HEK293 (cell line): ENCODE data around the gene NAGA.

ENCODE experiments used
- CTCF ChIA-PET: fragments of 350-600 bp; formaldehyde crosslinking; extraction: SDS; loops from one replicate; lab custom pipeline; 2021; ENCODE audit warnings: antibody characterized with exemption; lab: Yijun Ruan, JAX
- POLR2A ChIA-PET: fragments of 300-600 bp; formaldehyde crosslinking; extraction: SDS; loops from one replicate; lab custom pipeline; 2020; ENCODE audit warnings: antibody characterized with exemption, inconsistent platforms; lab: Yijun Ruan, JAX
- H3K27ac ChIP-seq: fragments of 200-500 bp; sonication (Bioruptor generic); 2 replicates; pipeline ENCODE4 v1.5.1; 2014; ENCODE audit warnings: low read depth, low read length, control low read depth, inconsistent platforms; ENCODE audit errors: extremely low read depth
- H3K36me3 ChIP-seq, 2 experiments: fragments of 200-500 bp in 1 of 2; sonication (Bioruptor generic) in 1 of 2; 1 replicate in 1 of 2; 2 replicates in 1 of 2; pipeline ENCODE4 v1.5.1; 2014 to 2017; ENCODE audit warnings: inconsistent platforms in 2 of 2, low read length in 2 of 2; ENCODE audit not compliant: control insufficient read depth in 2 of 2, insufficient read depth in 1 of 2
- H3K4me1 ChIP-seq: fragments of 200-500 bp; sonication (Bioruptor generic); 2 replicates; pipeline ENCODE4 v1.5.1; 2014; ENCODE audit warnings: mild to moderate bottlenecking, low read length, inconsistent platforms; ENCODE audit not compliant: control insufficient read depth, insufficient read depth
- H3K4me3 ChIP-seq: 2 replicates; pipeline ENCODE4 v1.5.1; 2011; ENCODE audit warnings: low read depth, mild to moderate bottlenecking, control low read depth, low read length, moderate library complexity
- H3K9me3 ChIP-seq: fragments of 200-500 bp; sonication (Bioruptor generic); 2 replicates; pipeline ENCODE4 v1.5.1; 2014; ENCODE audit warnings: low read depth, low read length, inconsistent platforms; ENCODE audit not compliant: control insufficient read depth, insufficient read depth
- EGR2 ChIP-seq: fragments of 450-650 bp; formaldehyde crosslinking; IDR thresholded peaks from 2 replicates; pipeline ENCODE4 v1.5.1; 2016; ENCODE audit warnings: low read depth, missing biosample characterization, missing genetic modification characterization
- GLIS1 ChIP-seq: fragments of 450-650 bp; formaldehyde crosslinking; IDR thresholded peaks from 2 replicates; pipeline ENCODE4 v1.5.1; 2016; ENCODE audit warnings: missing biosample characterization, missing genetic modification characterization
- GLIS2 ChIP-seq: fragments of 450-650 bp; formaldehyde crosslinking; IDR thresholded peaks from 2 replicates; pipeline ENCODE4 v1.5.1; 2016; ENCODE audit warnings: missing biosample characterization, missing genetic modification characterization
- IKZF3 ChIP-seq: fragments of 450-650 bp; IDR thresholded peaks from 2 replicates; pipeline ENCODE4 v1.5.0; 2018; ENCODE audit warnings: missing biosample characterization, mild to moderate bottlenecking, missing genetic modification characterization, moderate library complexity
- KLF1 ChIP-seq: fragments of 450-650 bp; formaldehyde crosslinking; IDR thresholded peaks from 2 replicates; pipeline ENCODE4 v1.5.1; 2016; ENCODE audit warnings: missing biosample characterization, missing genetic modification characterization
- KLF8 ChIP-seq: fragments of 450-650 bp; formaldehyde crosslinking; IDR thresholded peaks from 2 replicates; pipeline ENCODE4 v1.5.1; 2016; ENCODE audit warnings: missing biosample characterization, missing genetic modification characterization
- KLF9 ChIP-seq: fragments of 450-650 bp; formaldehyde crosslinking; IDR thresholded peaks from 2 replicates; pipeline ENCODE4 v1.5.1; 2016; ENCODE audit warnings: missing biosample characterization, missing genetic modification characterization, low read depth
- MZF1 ChIP-seq: fragments of 450-650 bp; formaldehyde crosslinking; IDR thresholded peaks from 2 replicates; pipeline ENCODE4 v1.5.1; 2017; ENCODE audit warnings: missing biosample characterization, missing genetic modification characterization, borderline replicate concordance
- SP2 ChIP-seq: fragments of 450-650 bp; formaldehyde crosslinking; IDR thresholded peaks from 2 replicates; pipeline ENCODE4 v1.5.1; 2016; ENCODE audit warnings: missing biosample characterization, missing genetic modification characterization
- SP3 ChIP-seq: fragments of 450-650 bp; formaldehyde crosslinking; IDR thresholded peaks from 2 replicates; pipeline ENCODE4 v1.5.1; 2016; ENCODE audit warnings: missing biosample characterization, missing genetic modification characterization
- TRIM28 ChIP-seq: IDR thresholded peaks from 2 replicates; pipeline ENCODE4 v1.6.1; 2011; ENCODE audit warnings: low read length, control low read depth, borderline replicate concordance
- YY2 ChIP-seq: fragments of 450-650 bp; formaldehyde crosslinking; IDR thresholded peaks from 2 replicates; pipeline ENCODE4 v1.5.1; 2016; ENCODE audit warnings: missing biosample characterization, missing genetic modification characterization
- ZBTB17 ChIP-seq: fragments of 450-650 bp; formaldehyde crosslinking; IDR thresholded peaks from 2 replicates; pipeline ENCODE4 v1.5.1; 2016; ENCODE audit warnings: missing biosample characterization, missing genetic modification characterization
- ZFP69B ChIP-seq: fragments of 450-650 bp; formaldehyde crosslinking; IDR thresholded peaks from 2 replicates; pipeline ENCODE4 v1.5.1; 2016; ENCODE audit warnings: missing biosample characterization, missing genetic modification characterization
- ZNF138 ChIP-seq: fragments of 450-650 bp; formaldehyde crosslinking; IDR thresholded peaks from 2 replicates; pipeline ENCODE4 v1.5.1; 2016; ENCODE audit warnings: missing biosample characterization, missing genetic modification characterization, borderline replicate concordance
- ZNF174 ChIP-seq: fragments of 450-650 bp; formaldehyde crosslinking; IDR thresholded peaks from 2 replicates; pipeline ENCODE4 v1.5.0; 2017; ENCODE audit warnings: missing biosample characterization, mild to moderate bottlenecking, missing genetic modification characterization
- ZNF311 ChIP-seq: fragments of 450-650 bp; formaldehyde crosslinking; IDR thresholded peaks from 2 replicates; pipeline ENCODE4 v1.5.1; 2017; ENCODE audit warnings: missing biosample characterization, missing genetic modification characterization, borderline replicate concordance
- ZNF324 ChIP-seq: fragments of 450-650 bp; formaldehyde crosslinking; IDR thresholded peaks from 2 replicates; pipeline ENCODE4 v1.5.1; 2016; ENCODE audit warnings: missing biosample characterization, missing genetic modification characterization
- ZNF366 ChIP-seq: fragments of 450-650 bp; formaldehyde crosslinking; conservative IDR thresholded peaks from 2 replicates; pipeline ENCODE4 v1.5.1; 2016; ENCODE audit warnings: missing biosample characterization, missing genetic modification characterization
- ZNF391 ChIP-seq: fragments of 450-650 bp; formaldehyde crosslinking; IDR thresholded peaks from 2 replicates; pipeline ENCODE4 v1.5.1; 2016; ENCODE audit warnings: low read depth, missing biosample characterization, missing genetic modification characterization, borderline replicate concordance
- ZNF501 ChIP-seq: fragments of 450-650 bp; formaldehyde crosslinking; IDR thresholded peaks from 2 replicates; pipeline ENCODE4 v1.5.1; 2016; ENCODE audit warnings: missing biosample characterization, missing genetic modification characterization
- ZNF514 ChIP-seq: fragments of 450-650 bp; formaldehyde crosslinking; IDR thresholded peaks from 2 replicates; pipeline ENCODE4 v1.5.1; 2016; ENCODE audit warnings: missing biosample characterization, missing genetic modification characterization
- ZNF561 ChIP-seq: fragments of 450-650 bp; IDR thresholded peaks from 2 replicates; pipeline ENCODE4 v1.5.1; 2018; ENCODE audit warnings: missing biosample characterization, missing genetic modification characterization, borderline replicate concordance
- ZNF610 ChIP-seq: fragments of 450-650 bp; formaldehyde crosslinking; IDR thresholded peaks from 2 replicates; pipeline ENCODE4 v1.5.1; 2016; ENCODE audit warnings: missing biosample characterization, missing genetic modification characterization, borderline replicate concordance
- ZNF629 ChIP-seq: fragments of 450-650 bp; formaldehyde crosslinking; IDR thresholded peaks from 2 replicates; pipeline ENCODE4 v1.5.1; 2017; ENCODE audit warnings: missing biosample characterization, missing genetic modification characterization
- ZNF658 ChIP-seq: fragments of 450-650 bp; formaldehyde crosslinking; IDR thresholded peaks from 2 replicates; pipeline ENCODE4; 2016; ENCODE audit warnings: missing biosample characterization, missing genetic modification characterization
- TF ChIP-seq, protein P1 (sequence below): fragments of 450-650 bp; formaldehyde crosslinking; IDR thresholded peaks from 2 replicates; pipeline ENCODE4 v1.5.1; 2016; ENCODE audit warnings: missing biosample characterization, missing genetic modification characterization
- TF ChIP-seq, protein P2 (sequence below): fragments of 450-650 bp; formaldehyde crosslinking; optimal IDR thresholded peaks from 2 replicates; pipeline ENCODE3; 2016; ENCODE audit warnings: missing biosample characterization, mild to moderate bottlenecking, missing genetic modification characterization
- TF ChIP-seq, protein P3 (sequence below): fragments of 450-650 bp; formaldehyde crosslinking; IDR thresholded peaks from 2 replicates; pipeline ENCODE4 v1.5.1; 2016; ENCODE audit warnings: missing biosample characterization, missing genetic modification characterization
- TF ChIP-seq, protein P4 (sequence below): fragments of 450-650 bp; formaldehyde crosslinking; IDR thresholded peaks from 2 replicates; pipeline ENCODE4 v1.5.1; 2017; ENCODE audit warnings: missing biosample characterization, missing genetic modification characterization

The NAGA gene

DNA sequence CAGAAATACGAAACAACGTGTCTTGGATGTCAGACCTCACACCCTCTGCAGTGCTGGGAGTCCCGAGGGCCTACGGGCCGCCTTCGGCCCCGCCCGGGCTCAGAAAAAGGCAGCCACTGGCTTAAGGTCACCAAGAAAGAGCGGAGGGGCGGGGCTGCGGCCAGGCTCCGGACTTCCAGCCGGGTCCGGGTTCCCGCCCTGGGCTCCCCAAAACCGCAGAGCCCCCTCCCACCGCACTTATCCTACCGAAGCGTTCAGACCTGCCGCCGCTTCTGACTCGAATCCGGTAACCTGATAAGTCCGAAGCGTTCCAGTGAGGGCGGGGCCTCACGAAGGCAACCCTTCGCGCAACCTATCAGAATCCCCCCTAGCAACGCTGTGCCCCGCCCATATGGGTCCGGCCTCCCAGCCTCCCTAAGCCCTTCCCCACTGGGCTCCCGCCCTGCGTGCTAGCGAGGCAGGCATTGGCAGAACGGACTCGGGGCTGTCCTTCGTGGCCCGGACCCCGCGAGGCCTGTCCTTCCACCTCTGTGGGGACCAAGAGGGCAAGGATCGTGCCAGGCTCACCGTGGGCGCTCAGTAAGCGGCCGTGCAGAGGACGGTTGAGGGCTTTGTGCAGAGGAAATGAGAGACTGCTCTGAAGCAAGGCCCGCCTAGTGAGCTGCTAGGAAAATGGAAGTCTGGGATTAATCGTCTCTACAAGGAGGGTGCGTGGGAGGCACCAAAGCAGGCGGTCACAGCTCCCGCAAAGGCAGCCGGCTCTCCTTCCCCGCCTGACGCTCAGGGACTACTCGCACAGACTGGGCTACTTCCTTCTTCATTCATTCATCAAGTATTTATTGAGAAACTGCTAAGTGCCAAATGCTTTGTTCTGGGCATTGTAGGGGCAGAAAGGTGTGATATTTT lies at the start of gene NAGA:
TSS of gene NAGA (minus strand) at position 296 of the 906 bp plus-strand sequence. CDS start 515 bp downstream, outside the sequence.
- Histone ChIP-seq H3K4me3 (peak within 1 kb of the TSS; percentile 56), H3K27ac (peak within 1 kb of the TSS; percentile 54), H3K36me3 (peaks cover 4 to 33% of the 10 kb centered on the region in 2 experiments; a peak in 2 of 3 replicates), H3K4me1 (peaks cover 2% of the 10 kb centered on the region; the same call in 1 of the 2 replicates), H3K9me3 (no peaks in the 10 kb centered on the region)
- ChIA-PET POLR2A (interaction anchor here (0.5 to 2.2 kb wide), 8 partner anchors 8 to 533 kb away, joined by 3 to 19 read pairs (median 5); partner anchors contain the start of genes CENPM, NDUFA6 and SMDT1), CTCF (interaction anchor here (0.6 to 1.4 kb wide), 4 partner anchors 9 to 405 kb away, joined by 3 to 7 read pairs (median 4); partner anchors contain the start of gene SMDT1)
- TF ChIP-seq ZFP69B (tag by site-specific recombination) = 0 out of 2 replicates have a peak, but pooled peaks have one; percentile 10
- TF ChIP-seq, protein P1, sequence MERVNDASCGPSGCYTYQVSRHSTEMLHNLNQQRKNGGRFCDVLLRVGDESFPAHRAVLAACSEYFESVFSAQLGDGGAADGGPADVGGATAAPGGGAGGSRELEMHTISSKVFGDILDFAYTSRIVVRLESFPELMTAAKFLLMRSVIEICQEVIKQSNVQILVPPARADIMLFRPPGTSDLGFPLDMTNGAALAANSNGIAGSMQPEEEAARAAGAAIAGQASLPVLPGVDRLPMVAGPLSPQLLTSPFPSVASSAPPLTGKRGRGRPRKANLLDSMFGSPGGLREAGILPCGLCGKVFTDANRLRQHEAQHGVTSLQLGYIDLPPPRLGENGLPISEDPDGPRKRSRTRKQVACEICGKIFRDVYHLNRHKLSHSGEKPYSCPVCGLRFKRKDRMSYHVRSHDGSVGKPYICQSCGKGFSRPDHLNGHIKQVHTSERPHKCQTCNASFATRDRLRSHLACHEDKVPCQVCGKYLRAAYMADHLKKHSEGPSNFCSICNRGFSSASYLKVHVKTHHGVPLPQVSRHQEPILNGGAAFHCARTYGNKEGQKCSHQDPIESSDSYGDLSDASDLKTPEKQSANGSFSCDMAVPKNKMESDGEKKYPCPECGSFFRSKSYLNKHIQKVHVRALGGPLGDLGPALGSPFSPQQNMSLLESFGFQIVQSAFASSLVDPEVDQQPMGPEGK (tag by site-specific recombination) = peak; percentile 89
- TF ChIP-seq ZNF391 (tag by site-specific recombination) = 0 out of 2 replicates have a peak, but pooled peaks have one; percentile 31
- peak; percentile 96 for TF ChIP-seq GLIS2 (tag by site-specific recombination)
- TF ChIP-seq SP2 (tag by site-specific recombination) = peak; percentile 99
- peak; percentile 69; the same call in 1 of the 2 replicates for TF ChIP-seq ZNF501 (tag by site-specific recombination)
- 0 out of 2 replicates have a peak, but pooled peaks have one; percentile 31 for TF ChIP-seq ZNF610 (tag by site-specific recombination)
- peak; percentile 85 for TF ChIP-seq GLIS1 (tag by site-specific recombination)
- 0 out of 2 replicates have a peak, but pooled peaks have one; percentile 49 for TF ChIP-seq KLF8 (tag by site-specific recombination)
- no peak for TF ChIP-seq ZNF174 (tag by site-specific recombination)
- no peak for TF ChIP-seq ZNF658 (tag by site-specific recombination)
- TF ChIP-seq, protein P2, sequence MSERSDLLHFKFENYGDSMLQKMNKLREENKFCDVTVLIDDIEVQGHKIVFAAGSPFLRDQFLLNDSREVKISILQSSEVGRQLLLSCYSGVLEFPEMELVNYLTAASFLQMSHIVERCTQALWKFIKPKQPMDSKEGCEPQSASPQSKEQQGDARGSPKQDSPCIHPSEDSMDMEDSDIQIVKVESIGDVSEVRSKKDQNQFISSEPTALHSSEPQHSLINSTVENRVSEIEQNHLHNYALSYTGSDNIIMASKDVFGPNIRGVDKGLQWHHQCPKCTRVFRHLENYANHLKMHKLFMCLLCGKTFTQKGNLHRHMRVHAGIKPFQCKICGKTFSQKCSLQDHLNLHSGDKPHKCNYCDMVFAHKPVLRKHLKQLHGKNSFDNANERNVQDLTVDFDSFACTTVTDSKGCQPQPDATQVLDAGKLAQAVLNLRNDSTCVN (tag by site-specific recombination) = peak; percentile 44
- TF ChIP-seq KLF1 (tag by site-specific recombination) = peak; percentile 28; the same call in 1 of the 2 replicates
- TF ChIP-seq ZNF311 (tag by site-specific recombination) = no peak
- TF ChIP-seq IKZF3 (tag by site-specific recombination) = peak; percentile 73; the same call in 1 of the 2 replicates
- peak; percentile 81 for TF ChIP-seq EGR2 (tag by site-specific recombination)
- TF ChIP-seq ZNF514 = no peak
- TF ChIP-seq MZF1 (tag by site-specific recombination) = no peak
- peak; percentile 45 for TF ChIP-seq KLF9 (tag by site-specific recombination)
- TF ChIP-seq TRIM28 = 0 out of 2 replicates have a peak, but pooled peaks have one; percentile 52
- TF ChIP-seq ZNF324 = no peak
- TF ChIP-seq, protein P3, sequence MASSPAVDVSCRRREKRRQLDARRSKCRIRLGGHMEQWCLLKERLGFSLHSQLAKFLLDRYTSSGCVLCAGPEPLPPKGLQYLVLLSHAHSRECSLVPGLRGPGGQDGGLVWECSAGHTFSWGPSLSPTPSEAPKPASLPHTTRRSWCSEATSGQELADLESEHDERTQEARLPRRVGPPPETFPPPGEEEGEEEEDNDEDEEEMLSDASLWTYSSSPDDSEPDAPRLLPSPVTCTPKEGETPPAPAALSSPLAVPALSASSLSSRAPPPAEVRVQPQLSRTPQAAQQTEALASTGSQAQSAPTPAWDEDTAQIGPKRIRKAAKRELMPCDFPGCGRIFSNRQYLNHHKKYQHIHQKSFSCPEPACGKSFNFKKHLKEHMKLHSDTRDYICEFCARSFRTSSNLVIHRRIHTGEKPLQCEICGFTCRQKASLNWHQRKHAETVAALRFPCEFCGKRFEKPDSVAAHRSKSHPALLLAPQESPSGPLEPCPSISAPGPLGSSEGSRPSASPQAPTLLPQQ (tag by site-specific recombination) = peak; percentile 78
- peak; percentile 61 for TF ChIP-seq ZNF366 (tag by site-specific recombination)
- peak; percentile 46; the same call in 1 of the 2 replicates for TF ChIP-seq ZNF629 (tag by site-specific recombination)
- TF ChIP-seq YY2 (tag by site-specific recombination) = peak; percentile 37; the same call in 1 of the 2 replicates
- TF ChIP-seq ZBTB17 (tag by site-specific recombination) = peak; percentile 94
- 0 out of 2 replicates have a peak, but pooled peaks have one; percentile 42 for TF ChIP-seq ZNF561 (tag by site-specific recombination)
- TF ChIP-seq ZNF138 (tag by site-specific recombination) = no peak
- TF ChIP-seq, protein P4, sequence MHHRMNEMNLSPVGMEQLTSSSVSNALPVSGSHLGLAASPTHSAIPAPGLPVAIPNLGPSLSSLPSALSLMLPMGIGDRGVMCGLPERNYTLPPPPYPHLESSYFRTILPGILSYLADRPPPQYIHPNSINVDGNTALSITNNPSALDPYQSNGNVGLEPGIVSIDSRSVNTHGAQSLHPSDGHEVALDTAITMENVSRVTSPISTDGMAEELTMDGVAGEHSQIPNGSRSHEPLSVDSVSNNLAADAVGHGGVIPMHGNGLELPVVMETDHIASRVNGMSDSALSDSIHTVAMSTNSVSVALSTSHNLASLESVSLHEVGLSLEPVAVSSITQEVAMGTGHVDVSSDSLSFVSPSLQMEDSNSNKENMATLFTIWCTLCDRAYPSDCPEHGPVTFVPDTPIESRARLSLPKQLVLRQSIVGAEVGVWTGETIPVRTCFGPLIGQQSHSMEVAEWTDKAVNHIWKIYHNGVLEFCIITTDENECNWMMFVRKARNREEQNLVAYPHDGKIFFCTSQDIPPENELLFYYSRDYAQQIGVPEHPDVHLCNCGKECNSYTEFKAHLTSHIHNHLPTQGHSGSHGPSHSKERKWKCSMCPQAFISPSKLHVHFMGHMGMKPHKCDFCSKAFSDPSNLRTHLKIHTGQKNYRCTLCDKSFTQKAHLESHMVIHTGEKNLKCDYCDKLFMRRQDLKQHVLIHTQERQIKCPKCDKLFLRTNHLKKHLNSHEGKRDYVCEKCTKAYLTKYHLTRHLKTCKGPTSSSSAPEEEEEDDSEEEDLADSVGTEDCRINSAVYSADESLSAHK (tag by site-specific recombination) = 0 out of 2 replicates have a peak, but pooled peaks have one; percentile 25
- TF ChIP-seq SP3 = peak; percentile 92
